Endothelial cell of umbilical vein (primary cell): ENCODE measurements around the gene TOP2B. TPM values are rescaled to one million over a fixed set of nuclear protein-coding genes. Genes with fewer than 3 reads are reported as not detected.

Source experiments
- BruUV-seq: library from RNA; stranded (reverse); fragments of 400-500 nt; replicated peaks from 2 replicates; lab custom pipeline; 2021; lab: Mats Ljungman, UMichigan
- CTCF ChIA-PET: fragments of 300-600, 350-600 bp; sonication (Branson Sonifier 250); formaldehyde crosslinking; loops from one replicate; lab custom pipeline; 2021; ENCODE audit warnings: antibody characterized with exemption, inconsistent platforms; lab: Charles Lee
- POLR2A ChIA-PET: fragments of 300-600, 350-600 bp; sonication (Branson Sonifier 250); formaldehyde crosslinking; loops from one replicate; lab custom pipeline; 2021; ENCODE audit warnings: antibody characterized with exemption, inconsistent platforms; lab: Charles Lee
- DNase-seq: peaks from one replicate; pipeline ENCODE4 v3.0.0-alpha.2; 2011; ENCODE audit warnings: low read depth, low spot score
- FAIRE-seq: peaks from 2 replicates; lab custom pipeline; 2011; peaks lifted over from hg19 to GRCh38; lab: Jason Lieb, UNC
- H2AFZ ChIP-seq: 2 replicates; pipeline ENCODE4 v1.6.0; 2012; ENCODE audit warnings: low read depth, low read length, control low read depth, inconsistent platforms
- H3K27ac ChIP-seq: 2 replicates; pipeline ENCODE4 v1.5.1; 2011; ENCODE audit warnings: low read depth, mild to moderate bottlenecking, control low read depth, low read length, moderate library complexity; ENCODE audit not compliant: insufficient read depth
- H3K27me3 ChIP-seq, 2 experiments: 2 replicates each; pipeline versions ENCODE4 v1.6.0 to v1.6.1; 2011; ENCODE audit warnings: low read length in 2 of 2, mixed read lengths in 1 of 2; ENCODE audit not compliant: control insufficient read depth in 2 of 2, insufficient read depth in 2 of 2
- H3K36me3 ChIP-seq, 2 experiments: 2 replicates in 1 of 2; 3 replicates in 1 of 2; pipeline ENCODE4 v1.5.1; 2011; ENCODE audit warnings: low read length in 2 of 2, mild to moderate bottlenecking in 1 of 2, moderate library complexity in 1 of 2; ENCODE audit not compliant: control insufficient read depth in 2 of 2, insufficient read depth in 2 of 2; ENCODE audit errors: extremely low read depth in 1 of 2
- H3K4me1 ChIP-seq: 3 replicates; pipeline ENCODE4 v1.5.1; 2011; ENCODE audit warnings: mild to moderate bottlenecking, low read length; ENCODE audit not compliant: control insufficient read depth, insufficient read depth; ENCODE audit errors: extremely low read depth
- H3K4me2 ChIP-seq: 2 replicates; pipeline ENCODE4 v1.6.1; 2011; ENCODE audit warnings: low read length, control low read depth, mixed read lengths; ENCODE audit not compliant: insufficient read depth
- H3K4me3 ChIP-seq, 3 experiments: fragments of 200-600 bp in 1 of 3; sonication (generic), shearing (Covaris generic) in 1 of 3; replicated peaks in 1 of 3; 2 replicates each; pipeline ENCODE4 v1.5.1; 2011 to 2016; ENCODE audit warnings: control low read depth in 3 of 3, low read length in 3 of 3, mild to moderate bottlenecking in 2 of 3, inconsistent platforms in 1 of 3, low read depth in 1 of 3, moderate library complexity in 1 of 3; ENCODE audit not compliant: insufficient read depth in 1 of 3
- H3K79me2 ChIP-seq: 2 replicates; pipeline ENCODE4 v1.6.0; 2012; ENCODE audit warnings: low read length, inconsistent platforms; ENCODE audit not compliant: control insufficient read depth, insufficient read depth
- H3K9ac ChIP-seq: replicated peaks from 2 replicates; pipeline ENCODE3; 2011; ENCODE audit warnings: low read length, control low read depth; ENCODE audit not compliant: insufficient read depth; ENCODE audit errors: extremely low read depth
- H3K9me1 ChIP-seq: replicated peaks from 3 replicates; pipeline ENCODE4 v1.6.0; 2011; ENCODE audit warnings: mild to moderate bottlenecking, low read length; ENCODE audit not compliant: control insufficient read depth, insufficient read depth; ENCODE audit errors: extremely low read depth
- H3K9me3 ChIP-seq: replicated peaks from 2 replicates; pipeline ENCODE4 v1.5.1; 2012; ENCODE audit warnings: low read length, inconsistent platforms; ENCODE audit not compliant: control insufficient read depth, insufficient read depth
- H4K20me1 ChIP-seq: replicated peaks from 2 replicates; pipeline ENCODE3; 2011; ENCODE audit warnings: mild to moderate bottlenecking, low read length; ENCODE audit not compliant: control insufficient read depth, insufficient read depth; ENCODE audit errors: extremely low read depth
- CTCF ChIP-seq, 2 donors: IDR thresholded peaks; 1 replicate in 1 of 2; 2 replicates in 1 of 2; pipeline ENCODE4 v1.5.1; 2011; ENCODE audit warnings: low read length in 2 of 2, mild to moderate bottlenecking in 2 of 2, moderate library complexity in 2 of 2, control low read depth in 1 of 2, inconsistent platforms in 1 of 2, low read depth in 1 of 2; ENCODE audit not compliant: insufficient read depth in 1 of 2; ENCODE audit errors: extremely low read depth in 1 of 2
- EZH2 ChIP-seq: IDR thresholded peaks from 2 replicates; pipeline ENCODE4 v1.6.1; 2012; ENCODE audit warnings: borderline replicate concordance, low read depth, mild to moderate bottlenecking, moderate library complexity, low read length, inconsistent platforms; ENCODE audit not compliant: severe bottlenecking
- FOS ChIP-seq: IDR thresholded peaks from 2 replicates; pipeline ENCODE4 v1.6.1; 2011; ENCODE audit warnings: mild to moderate bottlenecking, low read length, moderate library complexity, borderline replicate concordance; ENCODE audit not compliant: insufficient read depth
- GATA2 ChIP-seq: IDR thresholded peaks from 2 replicates; pipeline ENCODE4 v1.7.0; 2011; ENCODE audit warnings: low read depth, mild to moderate bottlenecking, moderate library complexity, mixed read lengths, low read length; ENCODE audit not compliant: insufficient read length, insufficient read depth
- JUN ChIP-seq: IDR thresholded peaks from 2 replicates; pipeline ENCODE4 v1.6.1; 2011; ENCODE audit warnings: borderline replicate concordance, low read depth; ENCODE audit not compliant: insufficient read length, insufficient read depth
- MAX ChIP-seq: IDR thresholded peaks from 2 replicates; pipeline ENCODE4 v1.6.1; 2011; ENCODE audit not compliant: insufficient read depth, insufficient read length
- MYC ChIP-seq: IDR thresholded peaks from one replicate; pipeline ENCODE4 v1.6.1; 2011; ENCODE audit warnings: mild to moderate bottlenecking, low read depth, low read length
- POLR2A ChIP-seq: IDR thresholded peaks from 2 replicates; pipeline ENCODE4 v1.6.1; 2012; ENCODE audit warnings: low read depth, mild to moderate bottlenecking, control low read depth, low read length
- POLR2AphosphoS5 ChIP-seq: IDR thresholded peaks from 2 replicates; pipeline ENCODE4 v1.6.1; 2012; ENCODE audit warnings: low read depth, mild to moderate bottlenecking, control low read depth, low read length, moderate library complexity; ENCODE audit not compliant: insufficient read depth
- dilution Hi-C: fragments of 300-500 bp; cut with MboI; formaldehyde crosslinking; loops from one replicate; pipeline ENCODE4 v1.15.0; 2019; ENCODE audit warnings: low sequenced_read_pairs; ENCODE audit not compliant: extremely low pct_ligation_motif_present
- intact Hi-C: fragments of 100-400 bp; cut with micrococcal nuclease; formaldehyde crosslinking; loops from one replicate; pipeline ENCODE4 v1.10.0; 2022
- polyA plus RNA-seq, 4 experiments: library from polyadenylated mRNA; depleted of rRNA in 3 of 4; stranded (reverse) in 3 of 4; unstranded in 1 of 4; fragments of >200 nt; gene quantifications; 2 replicates each; pipeline versions ENCODE4 v1.2.1 to v1.2.3, GENCODE V29; 2011 to 2012; ENCODE audit warnings: missing spikeins in 1 of 4
- total RNA-seq: library from RNA; stranded (reverse); gene quantifications from 2 replicates; pipeline ENCODE4 v1.2.3, GENCODE V29; 2021

Gene TOP2B
- total and polyA plus RNA-seq, 2 donors (not counting 3 experiments of a cell fraction or from before 2014, with no cell fraction given): 20.4 to 98.9 TPM

GRCh38 chr3:25711090-25711489, 46.4 kb upstream of the TOP2B start:
- H3K4me2 ChIP-seq: no peak overlapping the region
- FAIRE-seq: no peak
- no peak for DNase-seq
- H3K9me1 ChIP-seq: no peaks in the 10 kb centered on the region
- ChIA-PET POLR2A (no interaction called here), CTCF (interaction anchor here (0.6 kb wide), 1 partner anchor 1700 kb away, joined by 4 read pairs; no protein-coding TSS in a partner anchor)
- dilution Hi-C loops: no loop called here
- no peaks in the 10 kb centered on the region for H3K79me2 ChIP-seq
- H3K9ac ChIP-seq: no peak overlapping the region
- intact Hi-C loops: no loop called here
- H3K4me3 ChIP-seq: no peak overlapping the region
- TF ChIP-seq MYC (no peak), EZH2 (no peak), FOS (no peak), MAX (no peak), GATA2 (no peak), POLR2AphosphoS5 (no peak), CTCF (IDR thresholded peaks at IDR 0.05; ENCODE audit: extremely low read depth in 1 of 2, insufficient read depth in 1 of 2, low read depth in 1 of 2, low read length in 2 of 2) (no peak), POLR2A (no peak), JUN (no peak)
- H3K36me3 ChIP-seq: no peaks in the 10 kb centered on the region
- BruUV-seq: no TSS peak
- peaks cover 5 to 8% of the 10 kb centered on the region in 2 experiments for H3K27me3 ChIP-seq
- no peak overlapping the region for H2AFZ ChIP-seq
- H3K4me1 ChIP-seq: no peaks in the 10 kb centered on the region
- H3K9me3 ChIP-seq: no peaks in the 10 kb centered on the region
- H4K20me1 ChIP-seq: no peaks in the 10 kb centered on the region
- no peak overlapping the region for H3K27ac ChIP-seq
